DOHH2 (cell line): ENCODE results near the gene INPP4B.

Experiments
- H3F3A ChIP-seq: fragments of 200-600 bp; sonication (generic), shearing (Covaris generic); 2 replicates; pipeline ENCODE4 v1.6.0; 2016; ENCODE audit warnings: antibody characterized with exemption, mild to moderate bottlenecking; ENCODE audit not compliant: control insufficient read depth, insufficient read depth
- H3K27ac ChIP-seq: fragments of 200-600 bp; sonication (generic); 2 replicates; pipeline ENCODE4 v1.5.1; 2014; ENCODE audit warnings: low read depth, mild to moderate bottlenecking, low read length, moderate library complexity
- H3K27me3 ChIP-seq: fragments of 200-600 bp; sonication (generic); 2 replicates; pipeline ENCODE4 v1.6.1; 2014; ENCODE audit warnings: mild to moderate bottlenecking, low read length, mixed read lengths; ENCODE audit not compliant: control insufficient read depth
- H3K36me3 ChIP-seq: fragments of 200-600 bp; sonication (generic); 2 replicates; pipeline ENCODE4 v1.6.1; 2014; ENCODE audit warnings: mild to moderate bottlenecking, low read length, moderate library complexity, mixed read lengths; ENCODE audit not compliant: control insufficient read depth
- H3K4me1 ChIP-seq: fragments of 200-600 bp; sonication (generic); 2 replicates; pipeline ENCODE4 v1.6.1; 2014; ENCODE audit warnings: mild to moderate bottlenecking, low read length, mixed read lengths; ENCODE audit not compliant: control insufficient read depth
- H3K4me2 ChIP-seq: fragments of 200-600 bp; sonication (generic); 2 replicates; pipeline ENCODE4 v1.6.0; 2014; ENCODE audit warnings: mild to moderate bottlenecking, low read length, moderate library complexity
- H3K4me3 ChIP-seq: fragments of 200-600 bp; sonication (generic); 2 replicates; pipeline ENCODE4 v1.5.1; 2014; ENCODE audit warnings: mild to moderate bottlenecking, low read length, mixed read lengths
- H3K79me2 ChIP-seq: fragments of 200-600 bp; sonication (generic); 2 replicates; pipeline ENCODE4 v1.6.1; 2014; ENCODE audit warnings: mild to moderate bottlenecking, low read length, mixed read lengths; ENCODE audit not compliant: control insufficient read depth
- H3K9me2 ChIP-seq: fragments of 200-600 bp; sonication (generic); replicated peaks from 2 replicates; pipeline ENCODE4 v1.6.1; 2014; ENCODE audit warnings: mild to moderate bottlenecking, low read length, mixed read lengths; ENCODE audit not compliant: control insufficient read depth
- H3K9me3 ChIP-seq: fragments of 200-600 bp; sonication (generic); 2 replicates; pipeline ENCODE4 v1.6.1; 2014; ENCODE audit warnings: antibody characterized with exemption, low read length, mixed read lengths; ENCODE audit not compliant: control insufficient read depth, insufficient read depth
- H4K20me1 ChIP-seq: fragments of 200-600 bp; sonication (generic); 2 replicates; pipeline ENCODE4 v1.6.0; 2014; ENCODE audit warnings: low read depth, mild to moderate bottlenecking, antibody characterized with exemption, low read length, moderate library complexity; ENCODE audit not compliant: control insufficient read depth, insufficient read depth
- CTCF ChIP-seq: fragments of 200-600 bp; sonication (generic); IDR thresholded peaks from one replicate; pipeline ENCODE4 v1.5.1; 2014; ENCODE audit warnings: antibody characterized with exemption, mild to moderate bottlenecking, low read depth, low read length; ENCODE audit not compliant: poor library complexity, severe bottlenecking
- EZH2phosphoT487 ChIP-seq: fragments of 200-600 bp; sonication (generic); IDR thresholded peaks from 2 replicates; pipeline ENCODE4 v1.6.1; 2017; ENCODE audit warnings: borderline replicate concordance, mild to moderate bottlenecking, antibody characterized with exemption, low read length, moderate library complexity, mixed read lengths

The INPP4B gene

GRCh38 chr4:142443469-142443868 lies 402.6 kb downstream of the INPP4B start:
- no peak overlapping the region for H3K4me3 ChIP-seq
- H3K4me2 ChIP-seq, result no peak overlapping the region
- H3K36me3 ChIP-seq, result no peaks in the 10 kb centered on the region
- TF ChIP-seq CTCF (no peak), EZH2phosphoT487 (no peak)
- no peaks in the 10 kb centered on the region for H3K9me3 ChIP-seq
- no peaks in the 10 kb centered on the region for H3K9me2 ChIP-seq
- no peak overlapping the region for H3K27ac ChIP-seq
- no peaks in the 10 kb centered on the region for H3F3A ChIP-seq
- no peaks in the 10 kb centered on the region for H3K4me1 ChIP-seq
- H3K79me2 ChIP-seq, result no peaks in the 10 kb centered on the region
- H4K20me1 ChIP-seq, result no peaks in the 10 kb centered on the region
- no peaks in the 10 kb centered on the region for H3K27me3 ChIP-seq

- Histone ChIP-seq H3K4me2 (no peak overlapping the region), H3K4me3 (no peak overlapping the region), H3K27me3 (no peaks in the 10 kb centered on the region), H3K9me3 (no peaks in the 10 kb centered on the region), H4K20me1 (no peaks in the 10 kb centered on the region), H3K4me1 (no peaks in the 10 kb centered on the region), H3K27ac (no peak overlapping the region), H3K79me2 (no peaks in the 10 kb centered on the region), H3F3A (no peaks in the 10 kb centered on the region), H3K9me2 (no peaks in the 10 kb centered on the region), H3K36me3 (no peaks in the 10 kb centered on the region)
- TF ChIP-seq CTCF (no peak), EZH2phosphoT487 (no peak)
Measured at GRCh38 chr4:142440093-142440492, 406.0 kb downstream of the INPP4B start.

GRCh38 chr4:142435599-142436235 lies 410.4 kb downstream of the INPP4B start:
- TF ChIP-seq EZH2phosphoT487 (no peak), CTCF (no peak)
- Histone ChIP-seq H3K9me2 (no peaks in the 10 kb centered on the region), H3K79me2 (no peaks in the 10 kb centered on the region)

More at GRCh38 chr4:142435599-142436235, 410.4 kb downstream of the INPP4B start:
- Histone ChIP-seq H3K27me3 (no peaks in the 10 kb centered on the region), H3F3A (no peaks in the 10 kb centered on the region), H3K4me1 (no peaks in the 10 kb centered on the region), H3K9me3 (no peaks in the 10 kb centered on the region), H3K4me3 (no peak overlapping the region), H3K36me3 (no peaks in the 10 kb centered on the region), H3K4me2 (no peak overlapping the region), H4K20me1 (no peaks in the 10 kb centered on the region), H3K27ac (no peak overlapping the region)
